T-helper 1 cell (primary cell): ENCODE results near the gene SLC27A1.
"Not testable (repeated sequence)": the region's sequence is repeated elsewhere in the genome, so short reads cannot be mapped to it uniquely, and the experiment has no call there.

Experiments used
- DNase-seq, 5 donors: peaks; one replicate each; pipeline ENCODE4 v3.0.0-alpha.2; 2012 to 2020

The SLC27A1 gene

GRCh38 chr19:17540174-17540573 lies 69.8 kb downstream of the SLC27A1 start:
- DNase-seq: peak in 1 of 5 donors; percentile 17

- no peak for DNase-seq
These were observed 70.9 kb downstream of the SLC27A1 start for GRCh38 chr19:17541184-17541759.

GRCh38 chr19:17542042-17542441 lies 71.7 kb downstream of the SLC27A1 start:
- no peak for DNase-seq

- no peak for DNase-seq
These were observed 72.7 kb downstream of the SLC27A1 start for GRCh38 chr19:17542793-17543582.

GRCh38 chr19:17543986-17544385 lies 73.7 kb downstream of the SLC27A1 start:
- no peak for DNase-seq

GRCh38 chr19:17544418-17544817 lies 74.1 kb downstream of the SLC27A1 start:
- no peak for DNase-seq

GRCh38 chr19:17548145-17548544 lies 77.8 kb downstream of the SLC27A1 start:
- DNase-seq: no peak

GRCh38 chr19:17549085-17549740 lies 78.9 kb downstream of the SLC27A1 start:
- no peak for DNase-seq

GRCh38 chr19:17550076-17550667 lies 79.8 kb downstream of the SLC27A1 start:
- no peak for DNase-seq

GRCh38 chr19:17552735-17553134 lies 82.4 kb downstream of the SLC27A1 start:
- DNase-seq: not testable (repeated sequence)

GRCh38 chr19:17553256-17553655 lies 82.9 kb downstream of the SLC27A1 start:
- DNase-seq: no peak

- DNase-seq: no peak
These were observed 84.7 kb downstream of the SLC27A1 start for GRCh38 chr19:17554968-17555479.

GRCh38 chr19:17555480-17555928 lies 85.2 kb downstream of the SLC27A1 start, which contains the start of gene COLGALT1:
COLGALT1 (plus strand) TSS chr19:17555649; CDS start chr19:17555714, 65 bp downstream.
- DNase-seq: peak; percentile 95 to 98 (median 97)
